Heart left ventricle (tissue), 16 donors: Measurements from ENCODE around the gene PAF1. TPM values are rescaled to one million over a fixed set of nuclear protein-coding genes. Genes with fewer than 3 reads are reported as not detected.

Experiments
- ATAC-seq, 4 donors: fragments of 200-7000 bp; cut with Tn5 transposase; one replicate each; pipeline ENCODE4 v1.9.1; 2020 to 2022; ENCODE audit warnings: moderate library complexity in 4 of 4, mild to moderate bottlenecking in 3 of 4, moderate number of reproducible peaks in 1 of 4
- DNase-seq, 5 donors: peaks; one replicate each; pipeline ENCODE4 v3.0.0-alpha.2; 2020
- H3K27ac ChIP-seq, 12 donors: fragments of 200-600 bp; sonication (generic) in 4 of 12; one replicate each; pipeline versions ENCODE4 v1.5.0 to v1.8.0; 2016 to 2022; ENCODE audit warnings: mild to moderate bottlenecking in 2 of 12
- H3K27me3 ChIP-seq, 9 donors: fragments of 200-600 bp; sonication (generic) in 2 of 9; one replicate each; pipeline versions ENCODE4 v1.5.1 to v1.8.0; 2016 to 2022; ENCODE audit warnings: mild to moderate bottlenecking in 3 of 9
- H3K36me3 ChIP-seq, 9 donors: fragments of 200-600 bp; sonication (generic) in 2 of 9; one replicate each; pipeline versions ENCODE4 v1.5.0 to v1.8.0; 2018 to 2022; ENCODE audit warnings: mild to moderate bottlenecking in 2 of 9
- H3K4me1 ChIP-seq, 12 donors: fragments of 200-600 bp; sonication (generic) in 4 of 12; one replicate each; pipeline versions ENCODE4 v1.5.0 to v1.8.0; 2016 to 2022; ENCODE audit warnings: mild to moderate bottlenecking in 3 of 12
- H3K4me3 ChIP-seq, 12 donors: fragments of 200-600 bp; sonication (generic) in 4 of 12; one replicate each; pipeline versions ENCODE4 v1.5.0 to v1.8.0; 2017 to 2022; ENCODE audit warnings: mild to moderate bottlenecking in 9 of 12, moderate library complexity in 4 of 12
- H3K9me3 ChIP-seq, 12 donors: fragments of 200-600 bp; sonication (generic) in 4 of 12; one replicate each; pipeline versions ENCODE4 v1.5.0 to v1.8.0; 2016 to 2022; ENCODE audit warnings: mild to moderate bottlenecking in 1 of 12
- POLR2A ChIP-seq, 2 donors: fragments of 450-650 bp; IDR thresholded peaks; one replicate each; pipeline ENCODE4 v1.6.1; 2017; ENCODE audit warnings: antibody characterized with exemption in 2 of 2, mild to moderate bottlenecking in 2 of 2, moderate library complexity in 2 of 2
- WGBS, 4 donors: extraction: QIAGEN DNeasy Blood & Tissue Kit in 2 of 4; methylation state at CpG; one replicate each; pipeline versions ENCODE4 v1.1.5 to v1.1.7; 2013 to 2018; 5-methylcytosine and 5-hydroxymethylcytosine counted together
- intact Hi-C, 10 donors: fragments of 100-400 bp; cut with DNase I; formaldehyde crosslinking; loops; one replicate each; pipeline versions ENCODE4 v1.11.1 to v1.14.2; 2022
- microRNA-seq, 4 donors: library from miRNA; unstranded; fragments of <30 nt; microRNA quantifications; one replicate each; pipeline versions ENCODE4 to v1.2.0, GENCODE V29; 2017 to 2020
- polyA plus RNA-seq, 2 donors: library from polyadenylated mRNA; stranded (reverse); fragments of 200-250 nt; gene quantifications; one replicate each; pipeline ENCODE4 v1.2.3, GENCODE V29; 2013
- total RNA-seq, 9 donors: library from RNA; depleted of rRNA in 2 of 9; stranded (reverse); fragments of >200 nt in 2 of 9; fragmentation: NEBNext Ultra II Directional in 3 of 9; extraction: Animal tissue kit (Norgen Biotek cat#: 25700) in 3 of 9; gene quantifications; one replicate each; pipeline versions ENCODE4 v1.1.0 to v1.2.4, GENCODE V29; 2016 to 2023
- TF ChIP-seq, protein P1 (sequence below), 12 donors: fragments of 200-600 bp; sonication (generic) in 4 of 12; IDR thresholded peaks; one replicate each; pipeline versions ENCODE4 v1.5.0 to v1.8.0; 2018 to 2022; ENCODE audit warnings: antibody characterized with exemption in 12 of 12, mild to moderate bottlenecking in 5 of 12
- donor health status: ischemic (EF 13 %, LVEDD 7.1; RV severe dilation, severe dysfunction).
- donor health status: healthy with polysubstance abuse.
- donor health status: DM: no; HTN: yes; CAD: no.
- donor health status: DM: no; HTN: no; CAD: no.
- donor health status: ischemic (EF 25% LVEDD 6.9; RV normal size, moderate dysfunction).
- donor health status: ischemic (EF 25% LVEDD 5.7; RV mildly dilated, moderate dysfunction).
- donor health status: healthy.
- donor health status: DM: yes; HTN: yes; CAD: no.
- donor health status: ischemic (EF 35%, LVEDD 5.7; RV mildly dilated, moderate dysfunction).
- donor health status: nonischemic (EF 11% LVEDD 7.7; RV severe dilation, severe dysfunction).
- donor health status: DM: yes; HTN: yes; CAD: no.
- donor health status: PGD.
- donor health status: ischemic (EF 29% LVEDD 5.4; RV normal size, mild dysfunction).
- donor health status: nonischemic (EF 23%, LVEDD 6.1; RV moderate dilation, normal function).

Gene PAF1
- total and polyA plus RNA-seq, 11 donors: 32.5 to 75.7 (median 40.7) TPM

DNA sequence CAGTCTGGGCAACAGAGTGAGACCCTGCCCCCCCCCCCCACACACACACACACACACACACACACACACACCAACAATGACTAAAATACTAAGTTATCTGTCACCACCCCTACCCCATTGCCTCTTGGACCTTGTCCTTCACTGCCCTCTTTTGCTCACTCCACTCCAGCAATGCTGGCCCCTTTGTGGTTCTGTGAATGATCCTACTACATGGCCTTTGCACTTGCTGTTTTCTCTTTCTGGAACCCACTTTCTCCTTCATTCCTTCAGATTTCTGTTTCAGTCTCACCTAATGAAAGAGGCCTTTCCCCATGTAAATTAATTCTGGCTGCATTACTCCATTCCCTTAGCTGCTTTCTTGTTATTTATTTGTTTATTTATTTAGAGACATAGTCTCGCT is 51.2 kb downstream of the PAF1 start:
- ATAC-seq: no peak
- DNase-seq: no peak
- Histone ChIP-seq H3K27ac (peak overlapping the region in 1 of 12 donors; percentile 93), H3K27me3 (no peaks in the 10 kb centered on the region), H3K4me1 (peaks cover 0 to 49% (median 23%) of the 10 kb centered on the region in 12 donors), H3K4me3 (no peak overlapping the region), H3K9me3 (no peaks in the 10 kb centered on the region), H3K36me3 (peaks cover 0 to 3% (median 0%) of the 10 kb centered on the region in 9 donors)
- intact Hi-C loops: loop anchor here in 6 of 10 donors (2.0 to 10.0 kb wide), 7 partner anchors 53 to 217 kb away; partner anchors contain the start of genes PLEKHG2 (in 3 of the 6), EID2B (in 2 of the 6), MED29 (in 2 of the 6) and PAF1 (in 2 of the 6)
- no peak for TF ChIP-seq POLR2A (IDR thresholded peaks at IDR 0.05)
- TF ChIP-seq, protein P1, sequence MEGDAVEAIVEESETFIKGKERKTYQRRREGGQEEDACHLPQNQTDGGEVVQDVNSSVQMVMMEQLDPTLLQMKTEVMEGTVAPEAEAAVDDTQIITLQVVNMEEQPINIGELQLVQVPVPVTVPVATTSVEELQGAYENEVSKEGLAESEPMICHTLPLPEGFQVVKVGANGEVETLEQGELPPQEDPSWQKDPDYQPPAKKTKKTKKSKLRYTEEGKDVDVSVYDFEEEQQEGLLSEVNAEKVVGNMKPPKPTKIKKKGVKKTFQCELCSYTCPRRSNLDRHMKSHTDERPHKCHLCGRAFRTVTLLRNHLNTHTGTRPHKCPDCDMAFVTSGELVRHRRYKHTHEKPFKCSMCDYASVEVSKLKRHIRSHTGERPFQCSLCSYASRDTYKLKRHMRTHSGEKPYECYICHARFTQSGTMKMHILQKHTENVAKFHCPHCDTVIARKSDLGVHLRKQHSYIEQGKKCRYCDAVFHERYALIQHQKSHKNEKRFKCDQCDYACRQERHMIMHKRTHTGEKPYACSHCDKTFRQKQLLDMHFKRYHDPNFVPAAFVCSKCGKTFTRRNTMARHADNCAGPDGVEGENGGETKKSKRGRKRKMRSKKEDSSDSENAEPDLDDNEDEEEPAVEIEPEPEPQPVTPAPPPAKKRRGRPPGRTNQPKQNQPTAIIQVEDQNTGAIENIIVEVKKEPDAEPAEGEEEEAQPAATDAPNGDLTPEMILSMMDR (IDR thresholded peaks at IDR 0.05): no peak
- WGBS, 4 donors: 98 to 100% (median 100%) methylated on average over 1 of the region's 1 CpG

DNA sequence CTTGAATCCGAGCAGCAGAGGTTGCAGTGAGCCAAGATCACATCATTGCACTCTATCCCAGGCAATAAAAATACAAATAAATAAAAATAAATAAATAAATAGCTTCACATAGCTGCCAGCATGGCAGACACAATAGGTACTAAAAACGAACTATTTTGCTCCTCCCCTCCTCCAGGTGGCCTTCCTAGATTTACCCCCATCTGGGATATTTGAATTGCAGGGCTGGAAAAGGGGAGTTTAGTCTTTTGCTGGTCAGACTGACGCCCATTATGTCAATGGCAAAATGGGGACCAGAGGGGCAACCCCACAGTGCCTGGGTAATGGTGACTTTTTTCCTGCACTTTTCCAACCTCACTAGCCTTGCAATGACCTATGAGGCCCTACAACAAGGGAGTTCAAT is 54.4 kb downstream of the PAF1 start:
- Histone ChIP-seq H3K4me3 (peak overlapping the region in 2 of 12 donors; percentile 57 to 71), H3K4me1 (peaks cover 0 to 56% (median 9%) of the 10 kb centered on the region in 12 donors), H3K27ac (peak overlapping the region in 10 of 12 donors; percentile 12 to 97 (median 50)), H3K36me3 (peaks cover 0 to 3% (median 0%) of the 10 kb centered on the region in 9 donors), H3K27me3 (no peaks in the 10 kb centered on the region), H3K9me3 (no peaks in the 10 kb centered on the region)
- WGBS, 4 donors: 66 to 73% (median 70%) methylated on average over 3 of the region's 3 CpGs
- DNase-seq (no peak), ATAC-seq (no peak)
- TF ChIP-seq, protein P1 (IDR thresholded peaks at IDR 0.05): no peak
- no peak for TF ChIP-seq POLR2A (IDR thresholded peaks at IDR 0.05)
- intact Hi-C loops: no loop called here

Small RNAs within 50 kb of the gene (microRNA-seq; reads per million reads assigned to microRNA genes)
- 0 to 0.62 (median 0.10) reads per million in 4 donors for gene MIR4530

Other genes starting within 250 kb of the PAF1 start
- under 1 TPM in 1 of 9 donors, not detected in 8; 0.16 TPM for gene NCCRP1, start 194.1 kb downstream of the PAF1 start, total RNA-seq
- not detected for gene NCCRP1, start 194.1 kb downstream of the PAF1 start, polyA plus RNA-seq
- gene SYCN, start 186.8 kb downstream of the PAF1 start, total RNA-seq: under 1 TPM in 1 of 9 donors, not detected in 8; 0.77 TPM
- not detected for gene SYCN, start 186.8 kb downstream of the PAF1 start, polyA plus RNA-seq
- gene IFNL3, start 146.1 kb downstream of the PAF1 start, total RNA-seq: not detected
- not detected for gene IFNL3, start 146.1 kb downstream of the PAF1 start, polyA plus RNA-seq
- not detected for gene IFNL4, start 142.2 kb downstream of the PAF1 start, total RNA-seq
- gene IFNL4, start 142.2 kb downstream of the PAF1 start, polyA plus RNA-seq: not detected
- gene IFNL2, start 122.7 kb downstream of the PAF1 start, total RNA-seq: not detected
- gene IFNL2, start 122.7 kb downstream of the PAF1 start, polyA plus RNA-seq: not detected
- not detected for gene IFNL1, start 94.7 kb downstream of the PAF1 start, total RNA-seq
- not detected for gene IFNL1, start 94.7 kb downstream of the PAF1 start, polyA plus RNA-seq
- gene LRFN1, start 70.2 kb downstream of the PAF1 start, total RNA-seq: under 1 TPM in 8 of 9 donors, not detected in 1; 0.09 to 0.50 (median 0.28) TPM
- under 1 TPM; 0.14 to 0.34 TPM for gene LRFN1, start 70.2 kb downstream of the PAF1 start, polyA plus RNA-seq
- gene GMFG, start 55.1 kb downstream of the PAF1 start, total RNA-seq: 10 to 100 TPM in 8 of 9 donors, 1 to 10 TPM in 1; 6.4 to 93.3 (median 10.8) TPM
- gene GMFG, start 55.1 kb downstream of the PAF1 start, polyA plus RNA-seq: 10 to 100 TPM; 16.8 to 18.7 TPM
- 100 to 1,000 TPM in 1 of 9 donors, 10 to 100 TPM in 8; 34.9 to 101 (median 52.3) TPM for gene SAMD4B, start 48.7 kb downstream of the PAF1 start, total RNA-seq
- 10 to 100 TPM; 62.1 to 78.6 TPM for gene SAMD4B, start 48.7 kb downstream of the PAF1 start, polyA plus RNA-seq
- gene MED29, start 272 bp upstream of the PAF1 start, total RNA-seq: 10 to 100 TPM; 26.3 to 53.0 (median 34.1) TPM
- 10 to 100 TPM; 34.1 to 46.0 TPM for gene MED29, start 272 bp upstream of the PAF1 start, polyA plus RNA-seq
- gene ZFP36, start 15.7 kb upstream of the PAF1 start, total RNA-seq: 100 to 1,000 TPM in 2 of 9 donors, 10 to 100 TPM in 7; 16.1 to 145 (median 51.1) TPM
- 10 to 100 TPM; 45.8 to 65.1 TPM for gene ZFP36, start 15.7 kb upstream of the PAF1 start, polyA plus RNA-seq
- gene PLEKHG2, start 21.6 kb upstream of the PAF1 start, total RNA-seq: 10 to 100 TPM in 8 of 9 donors, 1 to 10 TPM in 1; 9.2 to 38.5 (median 14.6) TPM
- 10 to 100 TPM in 1 of 2 donors, 1 to 10 TPM in 1; 8.9 to 11.7 TPM for gene PLEKHG2, start 21.6 kb upstream of the PAF1 start, polyA plus RNA-seq
- gene RPS16, start 44.8 kb upstream of the PAF1 start, total RNA-seq: 1,000 to 10,000 TPM in 7 of 9 donors, 100 to 1,000 TPM in 2; 617 to 1,566 (median 1,374) TPM
- 1,000 to 10,000 TPM; 1,266 to 2,656 TPM for gene RPS16, start 44.8 kb upstream of the PAF1 start, polyA plus RNA-seq
- gene SUPT5H, start 54.5 kb upstream of the PAF1 start, total RNA-seq: 100 to 1,000 TPM in 1 of 9 donors, 10 to 100 TPM in 8; 64.2 to 113 (median 81.7) TPM
- 100 to 1,000 TPM in 1 of 2 donors, 10 to 100 TPM in 1; 63.8 to 112 TPM for gene SUPT5H, start 54.5 kb upstream of the PAF1 start, polyA plus RNA-seq
- gene TIMM50, start 89.7 kb upstream of the PAF1 start, total RNA-seq: 10 to 100 TPM; 66.0 to 91.3 (median 77.3) TPM
- 100 to 1,000 TPM; 103 to 106 TPM for gene TIMM50, start 89.7 kb upstream of the PAF1 start, polyA plus RNA-seq
- gene DLL3, start 107.8 kb upstream of the PAF1 start, total RNA-seq: not detected
- not detected for gene DLL3, start 107.8 kb upstream of the PAF1 start, polyA plus RNA-seq
- gene SELENOV, start 124.0 kb upstream of the PAF1 start, total RNA-seq: not detected
- gene SELENOV, start 124.0 kb upstream of the PAF1 start, polyA plus RNA-seq: not detected
- 1 to 10 TPM; 1.1 to 5.1 (median 2.9) TPM for gene EID2B, start 141.7 kb upstream of the PAF1 start, total RNA-seq
- gene EID2B, start 141.7 kb upstream of the PAF1 start, polyA plus RNA-seq: 1 to 10 TPM; 1.4 to 2.2 TPM
- gene EID2, start 149.1 kb upstream of the PAF1 start, total RNA-seq: 10 to 100 TPM in 7 of 9 donors, 1 to 10 TPM in 2; 7.1 to 14.6 (median 12.6) TPM
- 10 to 100 TPM; 12.9 to 16.5 TPM for gene EID2, start 149.1 kb upstream of the PAF1 start, polyA plus RNA-seq
- gene LGALS13, start 211.4 kb upstream of the PAF1 start, total RNA-seq: not detected
- gene LGALS13, start 211.4 kb upstream of the PAF1 start, polyA plus RNA-seq: not detected